Sciatic nerve (tissue), 2 donors: ENCODE data around the gene TBC1D21. TPM values are rescaled to one million over a fixed set of nuclear protein-coding genes. Genes with fewer than 3 reads are reported as not detected.

Source experiments
- ATAC-seq: fragments of 200-7000 bp; cut with Tn5 transposase; one replicate; pipeline ENCODE4 v1.9.1; 2020; ENCODE audit warnings: mild to moderate bottlenecking, moderate library complexity
- DNase-seq: peaks from one replicate; pipeline ENCODE4 v3.0.0-alpha.2; 2020; ENCODE audit warnings: low spot score
- intact Hi-C: fragments of 100-400 bp; cut with DNase I; formaldehyde crosslinking; loops from one replicate; pipeline ENCODE4 v1.14.2; 2022
- total RNA-seq: library from RNA; stranded (reverse); fragmentation: NEBNext Ultra II Directional; extraction: Animal tissue kit (Norgen Biotek cat#: 25700); gene quantifications from one replicate; pipeline ENCODE4 v1.2.1, GENCODE V29; 2021
- donor health status: DM: no; HTN: no; CAD: no.
- donor health status: DM: no; HTN: no; CAD: no.

Gene TBC1D21
- total RNA-seq, 1 donor from 2014 or later: not detected

- ATAC-seq: no peak
- DNase-seq: no peak
- intact Hi-C loops: no loop called here
Measured at GRCh38 chr15:73923156-73923487, 49.8 kb downstream of the TBC1D21 start.

- intact Hi-C loops: no loop called here
- no peak for ATAC-seq
Measured at GRCh38 chr15:73923488-73924164, 50.3 kb downstream of the TBC1D21 start.

DNA sequence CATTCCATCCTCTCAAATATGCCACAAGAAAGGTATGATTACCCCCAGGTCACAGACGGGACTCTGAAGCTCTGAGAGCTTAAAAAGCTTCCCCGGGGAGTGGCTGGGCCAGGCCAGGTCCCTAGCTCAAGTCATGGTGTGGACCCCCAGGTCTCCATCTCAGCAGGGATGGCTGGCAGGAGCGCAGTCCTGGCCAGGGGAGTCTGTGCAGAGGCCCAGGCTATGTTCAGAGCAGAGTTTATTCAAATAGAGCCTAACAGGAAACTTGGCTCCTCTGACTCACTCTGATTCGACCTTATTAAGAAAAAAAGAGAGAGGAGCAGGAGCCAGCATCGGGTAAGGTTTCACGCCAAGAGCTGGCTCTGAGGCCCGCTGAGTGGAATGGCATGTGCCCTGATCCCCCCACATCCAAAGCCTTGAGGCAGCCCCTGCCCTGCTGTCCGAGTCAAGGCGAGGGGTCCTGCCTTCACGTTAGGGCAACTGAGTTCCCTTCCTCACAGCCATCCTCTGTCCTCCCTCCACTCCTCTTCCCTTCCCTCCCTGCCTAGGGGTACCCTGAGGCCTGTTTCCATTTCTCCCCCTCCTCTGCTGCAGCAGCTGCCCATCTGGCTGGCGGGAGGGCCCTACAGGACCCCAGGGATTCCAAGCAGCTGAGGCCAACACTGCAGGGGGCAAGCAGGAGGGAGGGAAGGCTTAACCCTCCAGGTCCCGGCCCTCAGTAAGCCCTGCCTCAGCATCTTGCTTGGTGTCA, 51.0 kb downstream of the TBC1D21 start:
- ATAC-seq: peak; percentile 49
- no peak for DNase-seq
- intact Hi-C loops: no loop called here

More at GRCh38 chr15:73923488-73924164, 50.3 kb downstream of the TBC1D21 start:
- DNase-seq: no peak

GRCh38 chr15:73925848-73926218, 52.5 kb downstream of the TBC1D21 start:
- no peak for DNase-seq
- no peak for ATAC-seq
- intact Hi-C loops: no loop called here

- intact Hi-C loops: no loop called here
- ATAC-seq (peak; percentile 80), DNase-seq (peak; percentile 78)
Measured at GRCh38 chr15:73926219-73927002, 53.0 kb downstream of the TBC1D21 start, which contains the start of gene LOXL1. Gene LOXL1 (plus strand): TSS chr15:73926462. CDS start chr15:73926784, 322 bp downstream.

- intact Hi-C loops: no loop called here
- peak; percentile 77 for DNase-seq
- ATAC-seq: no peak
Measured at GRCh38 chr15:73927003-73927475, 53.7 kb downstream of the TBC1D21 start.

- DNase-seq (peak; percentile 75), ATAC-seq (peak; percentile 12)
- intact Hi-C loops: no loop called here
Measured at GRCh38 chr15:73927476-73928240, 54.3 kb downstream of the TBC1D21 start.

- ATAC-seq: no peak
- intact Hi-C loops: no loop called here
- no peak for DNase-seq
Measured at GRCh38 chr15:73928241-73928579, 54.8 kb downstream of the TBC1D21 start.

DNA sequence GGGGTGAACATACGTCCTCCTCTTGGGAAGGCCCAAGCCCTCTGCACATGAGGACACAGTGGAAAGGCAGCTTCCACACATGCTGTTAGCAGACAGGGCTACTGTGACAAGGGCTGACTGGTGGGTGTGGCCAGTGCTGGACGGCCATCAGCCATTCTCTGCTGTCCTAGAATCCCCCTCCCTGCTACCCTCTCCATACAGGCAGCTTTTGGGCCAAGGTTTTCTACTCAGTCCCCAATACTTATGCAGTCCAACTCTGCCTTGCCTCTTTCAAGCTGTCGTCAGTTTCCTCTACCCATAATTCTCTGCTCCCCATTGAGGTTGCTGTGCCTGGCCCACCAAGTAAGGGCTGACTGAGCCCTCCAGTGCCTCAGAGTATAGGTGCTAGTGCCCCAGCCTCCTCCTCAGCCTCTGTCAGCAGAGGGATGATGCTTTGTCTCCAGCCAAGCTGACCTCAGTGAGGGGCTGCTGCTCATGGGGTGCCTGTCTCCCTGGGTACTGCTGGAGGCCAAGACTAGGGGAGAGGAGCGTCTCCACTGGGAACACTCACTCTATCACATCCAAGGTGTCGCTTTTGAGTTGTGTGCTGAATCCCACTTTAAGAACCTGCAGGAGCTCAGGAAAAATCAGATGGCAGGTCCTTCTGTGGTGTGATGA, 55.7 kb downstream of the TBC1D21 start:
- intact Hi-C loops: no loop called here
- DNase-seq: no peak
- ATAC-seq: no peak

DNA sequence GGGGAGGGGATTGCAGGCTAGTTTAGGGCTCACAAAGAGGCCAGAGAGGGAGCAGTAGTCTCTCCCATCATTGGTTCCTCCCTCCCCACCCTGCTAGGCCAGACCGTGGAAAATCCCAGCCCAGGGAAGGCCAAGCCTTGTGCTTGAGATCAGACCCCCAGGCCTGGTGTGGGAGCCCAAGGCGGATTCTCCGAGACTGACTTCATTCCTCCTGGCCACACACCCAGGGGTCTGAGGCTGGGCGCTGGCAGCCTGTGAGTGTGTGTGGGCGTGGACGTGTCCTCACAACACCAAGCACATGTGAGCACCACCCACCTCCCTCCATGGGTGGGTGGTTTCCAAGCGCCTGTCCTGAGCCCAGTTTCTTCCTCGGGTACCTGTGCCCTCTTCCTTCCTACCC, 57.0 kb downstream of the TBC1D21 start:
- ATAC-seq: peak; percentile 47
- no peak for DNase-seq
- intact Hi-C loops: no loop called here

GRCh38 chr15:73930790-73931281, 57.5 kb downstream of the TBC1D21 start:
- ATAC-seq: no peak
- DNase-seq: peak; percentile 55
- intact Hi-C loops: no loop called here

DNA sequence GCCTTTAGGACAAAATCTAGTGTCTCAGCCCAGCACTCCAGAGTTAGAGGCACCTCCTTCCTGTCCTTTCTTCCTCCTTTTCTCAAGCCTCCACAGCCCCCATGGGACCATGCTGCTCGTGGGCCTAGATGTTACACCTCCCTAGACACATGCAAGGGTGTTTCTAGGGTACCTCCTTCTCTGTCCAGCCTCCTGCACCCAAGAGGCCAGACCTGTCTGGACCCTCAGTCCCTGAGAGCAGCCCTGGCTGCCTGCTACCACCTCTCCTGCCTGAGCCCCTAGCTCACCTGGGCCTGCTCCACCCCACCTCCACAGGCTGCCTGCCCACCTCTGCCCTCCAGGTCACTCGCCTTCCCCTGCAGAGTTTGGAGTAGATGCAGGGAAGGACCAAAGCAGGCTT, 58.1 kb downstream of the TBC1D21 start:
- DNase-seq (peak; percentile 45), ATAC-seq (no peak)
- intact Hi-C loops: no loop called here

DNA sequence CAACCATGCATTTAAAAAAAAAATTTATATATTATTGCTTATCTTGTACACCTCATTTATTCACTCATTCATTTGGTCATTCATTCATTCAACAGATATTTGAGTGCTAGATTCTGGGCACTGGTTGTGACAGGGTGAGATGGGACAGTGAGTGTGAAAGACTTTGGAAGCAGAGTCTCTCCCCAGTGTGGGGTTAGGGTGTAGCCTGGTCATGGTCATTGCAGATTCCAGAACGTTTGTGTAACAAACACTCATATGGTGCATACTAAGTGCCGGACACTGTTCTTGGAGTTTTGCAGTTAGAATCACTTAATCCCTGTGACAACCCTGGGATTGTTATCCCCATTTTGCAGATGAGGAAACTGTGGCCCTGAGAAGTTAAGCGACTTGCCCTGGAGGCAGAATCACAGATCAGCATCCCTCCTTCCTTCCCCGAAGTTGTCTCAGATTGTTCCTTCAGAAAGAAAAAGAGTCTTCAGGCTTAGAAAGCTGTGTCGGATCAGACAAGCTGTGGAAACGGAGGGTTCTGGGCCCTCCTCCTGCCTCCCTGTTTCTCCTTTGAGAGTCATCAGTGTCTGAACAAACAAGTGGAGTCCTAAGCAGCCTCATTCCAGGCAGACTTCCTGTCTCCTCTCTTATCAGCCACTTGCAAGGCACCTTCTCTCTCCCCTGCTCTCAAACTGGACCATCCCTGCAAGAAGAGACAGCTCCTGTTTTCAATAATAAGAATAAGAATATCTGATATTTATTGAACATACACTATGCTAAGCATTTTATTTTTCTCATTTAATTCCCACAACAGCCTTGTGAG, 59.2 kb downstream of the TBC1D21 start:
- no peak for DNase-seq

GRCh38 chr15:73934281-73934680, 60.9 kb downstream of the TBC1D21 start:
- no peak for DNase-seq
- no peak for ATAC-seq
- intact Hi-C loops: no loop called here

More for the DNA sequence above, 59.2 kb downstream of the TBC1D21 start:
- intact Hi-C loops: no loop called here
- no peak for ATAC-seq

- intact Hi-C loops: no loop called here
- DNase-seq: no peak
Measured at GRCh38 chr15:73935547-73935946, 62.2 kb downstream of the TBC1D21 start.

GRCh38 chr15:73936181-73936580, 62.8 kb downstream of the TBC1D21 start:
- intact Hi-C loops: no loop called here
- DNase-seq: no peak
- peak; percentile 75 for ATAC-seq

More at GRCh38 chr15:73935547-73935946, 62.2 kb downstream of the TBC1D21 start:
- no peak for ATAC-seq

DNA sequence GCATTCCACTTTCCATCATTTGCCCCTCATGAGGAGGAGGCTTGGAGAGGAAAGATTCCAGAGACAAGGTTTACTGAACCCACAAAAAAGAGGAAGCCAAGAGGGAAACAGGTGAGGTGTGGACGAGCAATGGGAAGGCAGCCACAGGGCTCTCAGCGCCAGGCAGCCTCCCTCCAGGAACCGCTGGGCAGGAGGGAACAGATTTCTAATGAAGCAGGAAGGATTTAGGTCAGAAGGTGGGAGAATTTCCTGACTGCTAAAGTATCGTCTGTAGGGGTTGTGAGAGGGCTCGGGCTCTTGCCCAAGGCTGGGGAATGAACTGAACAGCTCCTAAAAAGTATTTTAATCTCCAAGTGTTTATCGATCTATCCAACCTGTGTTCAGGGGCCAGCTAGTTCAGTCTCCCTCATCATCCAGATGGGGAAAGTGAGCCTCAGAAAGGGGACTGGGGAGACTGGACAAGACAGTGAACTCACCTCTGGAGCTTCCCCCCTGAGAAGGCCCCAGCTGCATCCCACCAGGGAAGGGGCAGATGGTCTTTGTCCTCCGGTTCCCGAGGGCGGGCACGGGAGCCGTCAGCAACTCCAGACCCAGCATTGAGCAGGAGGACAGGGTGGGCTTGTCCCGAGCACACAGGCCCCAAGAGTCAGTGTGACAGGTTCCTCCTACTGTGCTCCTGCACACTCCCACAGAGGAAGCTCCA, 63.4 kb downstream of the TBC1D21 start:
- ATAC-seq: no peak
- intact Hi-C loops: no loop called here
- DNase-seq: no peak
